GOT3 (cell line): Measurements from ENCODE around the gene RGL1.

Experiments used
- DNase-seq: peaks from one replicate; lab custom pipeline; 2025; ENCODE audit warnings: mixed read lengths; lab: John Stamatoyannopoulos, UW

Gene RGL1

DNA sequence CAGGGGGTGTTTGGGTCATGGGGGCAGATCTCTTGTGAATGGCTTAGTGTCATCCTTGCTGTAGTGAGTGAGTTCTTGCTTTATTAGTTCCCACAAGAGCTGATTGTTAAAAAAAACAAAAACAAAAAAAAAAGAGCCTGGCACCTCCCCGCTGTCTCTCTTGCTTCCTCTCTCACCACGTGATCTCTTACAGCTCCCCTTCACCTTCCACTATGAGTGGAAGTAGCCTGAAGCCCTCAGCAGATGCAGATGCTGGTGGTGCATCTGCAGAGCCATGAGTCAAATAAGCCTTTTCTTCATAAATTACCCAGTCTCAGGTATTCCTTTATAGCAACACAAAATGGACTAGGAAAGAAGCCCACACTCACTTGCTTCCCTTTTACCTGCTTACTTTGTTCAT lies 17.2 kb upstream of the RGL1 start:
- DNase-seq: no peak

DNA sequence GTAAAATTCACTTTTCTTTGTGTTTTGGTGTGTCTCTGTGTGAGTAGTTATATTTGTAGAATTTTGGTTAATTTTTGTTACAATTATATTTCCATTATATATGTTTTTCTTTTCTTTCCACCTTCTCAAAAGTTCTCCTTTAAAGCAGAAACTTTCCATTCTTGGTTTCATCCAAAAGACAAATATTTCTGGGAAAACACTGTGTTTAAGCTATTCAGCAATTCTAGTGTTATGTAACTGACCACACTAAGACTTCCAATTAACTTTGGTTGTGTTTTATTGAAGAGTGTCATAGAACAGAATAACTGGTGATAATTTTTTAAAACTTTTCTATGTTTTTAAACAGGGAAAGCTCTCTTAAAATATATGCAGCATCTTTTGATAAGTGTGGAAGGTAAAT lies 13.6 kb upstream of the RGL1 start:
- DNase-seq: no peak

DNA sequence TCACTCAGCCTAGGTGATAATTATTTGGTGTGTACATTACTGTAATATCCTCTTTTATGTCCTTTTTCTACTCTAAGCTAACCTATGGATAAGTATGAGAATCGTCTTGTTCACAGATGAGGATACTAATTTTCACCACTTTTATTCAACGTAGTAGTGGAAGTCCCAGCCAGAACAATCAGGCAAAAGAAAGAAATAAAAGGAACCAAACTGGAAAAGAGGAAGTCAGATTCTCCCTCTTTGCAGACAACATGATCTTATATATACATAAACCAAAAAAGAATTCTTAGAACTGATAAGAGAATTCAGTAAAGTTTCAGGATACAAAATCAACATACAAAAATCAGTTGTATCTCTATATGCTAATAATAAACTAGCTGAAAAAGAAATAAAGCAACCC lies 12.6 kb upstream of the RGL1 start:
- no peak for DNase-seq

DNA sequence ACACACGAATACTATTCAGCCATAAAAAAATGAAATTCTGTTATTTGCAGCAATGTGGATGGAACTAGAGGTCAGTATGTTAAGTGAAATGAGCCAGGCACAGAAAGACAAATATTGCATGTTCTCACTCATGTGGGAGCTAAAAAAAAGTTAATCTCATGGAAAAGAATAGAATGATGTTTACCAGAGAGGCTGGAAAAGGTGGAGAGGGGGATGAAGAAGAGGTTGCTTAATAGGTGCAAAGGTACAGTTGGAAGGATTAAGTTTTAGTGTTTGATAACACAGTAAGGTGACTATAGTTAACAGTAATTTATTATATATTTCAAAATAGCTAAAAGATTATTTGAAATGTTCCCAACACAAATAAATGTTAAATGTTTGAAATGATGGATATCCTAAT lies 10.8 kb upstream of the RGL1 start:
- DNase-seq: no peak

DNA sequence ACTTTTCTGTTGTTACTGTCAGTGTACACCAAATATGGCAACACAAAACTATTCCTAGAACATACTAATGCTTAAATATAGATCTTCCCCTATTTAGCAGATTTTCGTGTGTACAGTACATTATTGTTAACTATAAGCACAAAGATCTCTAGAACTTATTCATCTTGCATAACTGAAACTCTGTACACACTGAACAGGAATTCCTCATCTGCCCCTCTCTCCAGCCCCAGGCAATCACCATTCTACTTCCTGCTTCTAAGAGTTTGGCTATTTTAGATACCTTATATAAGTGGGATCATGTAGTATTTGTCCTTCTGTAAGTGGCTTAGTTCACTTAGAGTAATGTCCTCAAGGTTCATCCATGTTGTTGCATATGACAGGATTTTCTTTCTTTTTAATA lies 4.5 kb upstream of the RGL1 start:
- DNase-seq: no peak

DNA sequence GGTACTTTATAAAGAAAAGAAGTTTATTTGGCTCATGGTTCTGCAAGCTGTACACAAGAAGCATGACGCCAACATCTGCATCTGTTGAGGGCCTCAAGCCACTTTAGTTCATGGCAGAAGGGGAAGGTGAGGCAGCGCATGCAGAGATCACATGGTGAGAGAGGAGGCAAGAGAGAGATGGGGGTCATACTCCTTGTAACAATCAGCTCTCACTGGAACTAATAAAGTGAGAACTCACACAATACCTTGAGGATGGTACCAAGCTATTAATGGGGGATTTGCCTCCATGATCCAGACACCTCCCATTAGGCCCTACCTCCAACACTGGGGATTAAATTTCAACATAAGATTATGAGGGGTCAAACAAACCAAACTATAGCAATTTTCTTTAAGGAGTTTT lies 3.3 kb upstream of the RGL1 start:
- no peak for DNase-seq

DNA sequence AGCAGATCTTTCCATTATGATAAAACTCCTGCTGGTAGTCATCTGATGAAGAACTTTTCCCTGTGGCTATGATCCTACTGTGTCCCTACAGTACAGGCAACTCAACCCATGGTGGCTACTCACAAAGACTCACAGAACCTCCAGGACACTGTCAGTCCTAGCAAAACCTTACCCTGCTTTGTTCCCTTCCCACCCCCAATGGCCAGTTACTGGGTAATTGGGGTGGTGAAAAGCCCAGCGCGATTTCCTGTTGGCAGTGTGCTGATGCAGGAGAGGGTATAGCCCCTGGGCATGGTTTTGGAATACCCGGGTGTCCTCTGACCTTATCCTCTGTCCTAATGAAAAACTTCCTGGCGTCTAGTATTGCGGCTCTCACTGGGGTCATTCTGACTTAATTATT lies 533 bp upstream of the RGL1 start:
- DNase-seq: no peak

DNA sequence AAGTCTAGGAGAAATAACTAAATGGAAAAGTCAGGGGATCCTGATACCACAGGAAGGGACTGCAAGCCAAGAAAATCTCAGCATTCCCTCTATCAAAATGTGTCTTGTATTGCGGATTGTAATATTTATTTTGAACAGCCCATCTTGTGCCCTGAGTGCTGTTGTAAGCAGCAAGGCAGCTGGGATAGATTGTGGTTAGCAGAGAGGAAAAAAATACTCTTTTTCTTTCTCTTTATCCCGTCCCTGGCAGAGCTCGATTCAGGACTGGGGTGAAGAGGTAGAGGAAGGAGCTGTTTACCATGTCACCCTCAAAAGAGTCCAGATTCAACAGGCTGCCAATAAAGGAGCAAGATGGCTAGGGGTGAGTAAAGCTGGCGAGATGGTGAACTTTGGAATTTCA lies 1.2 kb downstream of the RGL1 start:
- DNase-seq: no peak

DNA sequence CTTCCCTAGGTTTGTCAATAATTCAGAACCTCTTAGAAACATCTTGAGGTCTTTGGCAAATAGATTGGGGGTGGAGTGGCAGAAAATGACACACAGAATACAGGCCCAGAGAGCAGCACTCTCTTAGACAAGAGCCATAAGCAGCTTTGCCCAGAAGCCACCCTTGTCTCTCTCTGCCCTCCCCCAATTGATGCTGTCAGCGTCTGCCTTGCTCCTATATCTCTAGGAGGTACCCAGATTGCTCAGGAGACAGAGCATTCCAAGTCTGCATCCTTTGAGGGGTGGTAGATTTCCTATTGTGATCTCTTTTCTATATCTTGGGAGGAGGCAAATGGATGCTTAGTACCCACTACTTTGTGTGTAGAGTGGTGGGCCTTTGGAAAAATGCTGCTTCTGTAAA lies 1.8 kb downstream of the RGL1 start:
- no peak for DNase-seq

DNA sequence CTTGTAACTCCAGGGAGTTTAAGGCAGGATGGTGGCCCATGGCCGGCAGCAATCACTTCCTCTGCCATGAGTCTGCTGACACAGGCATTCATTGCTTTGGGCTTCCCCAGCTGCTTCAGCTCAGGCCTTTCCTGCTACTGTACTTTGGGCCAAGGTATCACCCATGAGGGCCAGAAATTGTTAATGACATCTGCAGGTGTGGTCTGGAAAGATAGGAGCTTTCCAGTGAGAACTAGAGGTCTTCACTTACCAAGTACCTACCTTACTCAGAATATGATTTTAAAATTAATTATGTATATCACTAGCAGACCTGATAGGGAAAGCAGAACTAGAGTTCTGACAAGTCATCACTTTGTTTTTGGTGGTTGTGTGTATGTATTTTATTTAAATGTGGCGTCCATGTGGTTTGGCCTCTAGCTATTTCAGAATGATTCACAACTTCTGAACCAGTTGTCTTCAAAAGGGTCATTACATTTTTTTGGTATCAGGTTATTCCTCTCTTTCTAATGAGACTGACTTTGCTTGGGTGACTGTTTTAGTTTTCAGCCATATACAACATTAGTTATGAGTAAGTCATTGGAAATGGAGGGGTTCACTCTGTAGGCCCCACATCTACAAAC lies 2.7 kb downstream of the RGL1 start:
- DNase-seq: no peak

DNA sequence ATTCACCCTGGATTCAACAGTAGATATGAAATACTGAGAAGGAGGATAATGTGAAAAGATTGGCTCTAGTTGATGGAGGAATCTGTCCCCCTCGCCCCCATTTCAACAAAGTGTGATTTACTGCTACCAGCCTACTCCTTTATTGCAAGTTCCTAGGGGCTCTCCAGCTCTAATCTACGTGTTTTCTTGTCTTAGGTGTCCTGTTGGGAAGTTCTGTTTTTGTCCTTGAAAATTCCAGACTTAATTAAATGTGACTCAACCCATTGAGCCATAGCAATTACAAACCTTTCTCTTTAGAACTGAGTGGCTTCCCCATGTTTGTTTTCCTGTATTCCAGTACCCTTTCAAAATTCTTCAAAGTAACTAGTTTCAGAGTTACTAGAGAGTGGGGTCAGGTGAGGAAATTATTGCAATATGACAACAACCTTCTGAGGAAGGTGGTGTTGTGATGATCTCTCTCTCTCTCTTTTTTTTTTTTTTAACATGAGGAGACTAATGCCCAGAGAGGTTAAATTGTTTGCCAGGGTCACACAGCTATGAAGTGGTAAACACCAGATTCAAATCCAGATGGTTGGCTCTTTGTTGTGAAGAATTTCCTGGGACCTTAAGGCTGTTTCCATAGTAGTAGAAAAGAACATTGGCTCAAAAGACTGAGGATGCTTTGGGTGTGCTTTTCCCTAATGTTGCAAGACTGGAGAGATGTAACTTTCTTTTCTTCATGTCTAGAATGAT lies 3.5 kb downstream of the RGL1 start:
- no peak for DNase-seq

DNA sequence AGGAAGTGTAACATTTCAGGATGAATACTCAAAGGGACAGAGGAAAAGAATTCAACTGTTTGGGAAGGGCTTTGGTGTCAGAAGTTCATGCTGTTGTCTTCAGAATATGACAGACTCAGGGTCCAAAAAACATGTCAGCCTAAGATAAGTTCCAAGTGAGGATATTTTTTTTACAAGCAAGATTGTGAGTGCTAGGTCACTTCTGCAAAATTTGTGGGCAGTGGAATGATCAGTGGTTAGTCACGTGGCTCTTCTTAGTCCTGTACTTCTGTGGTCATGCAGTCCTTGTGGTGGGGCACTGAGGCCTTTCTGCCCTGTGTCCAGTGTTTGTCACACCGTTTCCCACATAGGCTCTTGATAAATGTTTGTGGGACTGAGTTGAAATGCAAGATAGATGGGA lies 5.2 kb downstream of the RGL1 start:
- no peak for DNase-seq

DNA sequence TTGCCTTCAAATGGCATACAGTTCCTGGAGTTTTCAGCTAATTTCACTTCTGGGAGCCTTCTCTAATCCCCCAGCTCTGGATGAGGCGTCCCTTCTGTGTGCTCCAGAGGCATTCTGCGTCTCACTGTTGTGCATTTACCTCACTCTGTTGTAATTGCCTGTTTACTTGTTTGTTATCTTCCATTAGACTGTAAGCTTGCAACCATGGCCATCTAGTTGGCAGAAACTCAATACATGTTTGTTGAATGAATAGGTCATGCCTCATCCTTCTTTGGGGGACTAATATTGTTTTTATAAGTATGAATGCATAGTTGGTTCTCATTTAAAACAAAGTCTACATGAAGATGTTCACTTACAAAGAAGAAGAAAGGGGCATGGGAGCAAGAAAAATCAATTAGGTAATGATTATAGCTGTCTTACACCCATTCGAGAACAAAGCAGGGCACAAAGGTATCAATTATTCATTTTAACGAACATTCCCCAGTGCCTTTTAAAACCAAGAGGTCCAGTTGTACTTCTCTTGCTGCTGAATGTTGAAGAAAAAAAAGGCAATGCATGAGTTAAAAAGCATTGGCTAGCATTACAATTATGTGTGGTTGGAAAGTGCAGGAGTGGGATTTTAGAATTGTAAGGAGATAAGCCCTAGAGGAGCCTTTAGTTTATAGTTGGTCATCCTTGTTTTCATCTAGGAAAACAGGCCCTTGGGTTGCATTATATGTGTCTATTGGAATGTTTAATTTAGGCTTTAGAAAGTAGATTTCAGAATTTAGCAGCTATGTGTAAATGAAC lies 6.0 kb downstream of the RGL1 start:
- DNase-seq: no peak

DNA sequence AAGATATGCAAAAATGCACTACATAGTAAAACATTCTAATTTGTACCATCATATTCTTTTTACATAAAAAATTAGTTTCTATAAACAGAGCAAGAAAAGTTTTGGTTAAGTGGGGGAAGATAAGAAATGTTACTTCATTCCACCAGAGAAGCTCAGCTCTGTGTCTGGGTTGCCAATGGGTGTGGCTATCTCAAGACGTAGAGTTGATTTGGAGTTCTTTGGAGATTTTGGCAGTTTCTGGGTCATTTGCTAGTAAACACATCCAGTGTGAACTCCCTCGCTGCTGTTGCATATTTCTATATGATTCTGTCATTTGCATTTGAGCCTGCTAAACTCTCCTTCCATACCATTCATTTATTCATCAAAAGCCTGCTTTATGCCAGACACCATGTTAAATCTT lies 7.2 kb downstream of the RGL1 start:
- no peak for DNase-seq

DNA sequence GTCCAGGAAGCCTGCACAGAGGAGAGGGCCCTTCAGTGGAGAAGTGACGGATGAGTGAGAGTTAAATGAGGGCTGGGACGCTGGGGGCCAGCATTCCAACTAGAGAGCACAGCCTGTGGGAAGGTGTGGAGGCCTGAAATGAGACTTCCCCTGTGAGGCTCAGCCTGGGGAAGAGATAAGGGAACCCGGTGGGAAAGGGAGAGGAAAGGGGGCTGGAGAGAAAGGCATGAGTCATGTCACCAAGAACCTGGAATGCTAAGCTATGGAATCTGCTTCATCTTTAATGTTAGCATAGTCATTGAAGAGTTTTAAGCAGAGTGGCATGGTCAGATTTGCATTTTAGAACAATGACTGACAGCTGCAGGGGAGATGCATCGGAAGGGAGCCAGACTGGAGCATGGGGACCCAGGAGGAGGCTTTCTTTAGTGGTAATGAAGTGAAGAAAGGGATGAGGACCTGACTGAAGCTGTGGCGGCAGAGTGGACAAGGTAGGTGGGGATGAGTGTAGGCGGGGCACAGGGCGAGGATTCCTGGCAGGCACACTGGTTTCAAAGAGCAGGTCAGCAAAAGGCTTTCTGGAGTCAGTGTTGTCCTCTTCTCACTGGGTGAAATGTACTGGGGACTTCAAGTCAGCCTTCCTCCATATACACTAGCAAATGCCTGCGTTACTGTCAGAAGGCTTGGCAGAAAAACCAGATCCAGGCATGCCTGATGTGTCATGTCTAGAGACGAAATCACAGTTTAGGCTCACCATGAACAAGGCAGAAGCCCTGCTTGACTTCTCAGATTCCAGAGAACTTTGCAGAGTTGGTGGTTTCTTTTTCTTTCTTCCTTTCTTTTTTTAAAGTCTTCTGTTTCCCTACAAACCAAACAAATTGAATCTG lies 8.0 kb downstream of the RGL1 start:
- DNase-seq: no peak

DNA sequence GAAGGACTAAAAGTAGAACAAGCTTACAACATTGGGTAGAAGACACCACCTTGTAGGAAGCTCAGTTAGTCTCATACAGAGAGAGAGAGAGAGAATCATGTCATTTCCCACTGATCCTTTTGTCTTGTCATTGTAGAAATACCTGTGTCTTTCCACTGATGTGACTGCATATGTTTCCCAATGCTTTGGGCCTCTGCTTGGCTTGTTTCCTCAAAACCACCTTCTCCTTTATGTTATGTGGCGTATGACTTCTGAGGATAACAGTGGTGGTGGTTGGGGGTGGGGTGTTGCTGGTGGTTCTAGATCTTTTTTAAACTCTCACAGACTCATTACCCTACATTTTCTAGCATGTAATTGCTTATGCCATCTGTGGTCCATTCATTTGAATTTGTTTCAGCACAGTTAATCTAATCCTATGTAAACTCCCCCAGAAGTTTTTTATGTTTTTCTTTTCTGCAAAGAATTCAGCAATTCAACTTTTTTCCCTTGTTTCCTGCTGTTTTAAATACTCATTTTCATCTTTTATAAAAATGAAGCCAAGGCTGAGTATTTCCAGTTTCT lies 9.3 kb downstream of the RGL1 start:
- no peak for DNase-seq

DNA sequence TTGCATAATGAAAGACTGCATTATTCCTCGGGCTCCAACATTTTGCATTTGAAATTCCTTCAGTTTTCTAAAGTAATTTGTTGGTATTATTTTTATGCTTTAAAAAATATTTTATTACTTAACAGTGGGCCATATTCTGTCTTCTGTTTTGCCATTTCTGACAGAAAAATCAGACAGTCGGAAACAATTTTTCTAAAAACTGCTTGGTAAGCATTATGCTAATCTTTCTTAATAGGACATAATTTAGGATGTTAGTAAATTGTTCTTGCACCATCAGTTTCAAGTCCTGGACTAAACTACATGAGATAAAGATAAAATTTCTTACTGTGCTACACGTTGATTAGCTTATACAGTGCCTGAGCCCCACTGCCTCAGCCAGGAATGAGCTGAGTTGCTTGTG lies 11.2 kb downstream of the RGL1 start:
- DNase-seq: no peak

DNA sequence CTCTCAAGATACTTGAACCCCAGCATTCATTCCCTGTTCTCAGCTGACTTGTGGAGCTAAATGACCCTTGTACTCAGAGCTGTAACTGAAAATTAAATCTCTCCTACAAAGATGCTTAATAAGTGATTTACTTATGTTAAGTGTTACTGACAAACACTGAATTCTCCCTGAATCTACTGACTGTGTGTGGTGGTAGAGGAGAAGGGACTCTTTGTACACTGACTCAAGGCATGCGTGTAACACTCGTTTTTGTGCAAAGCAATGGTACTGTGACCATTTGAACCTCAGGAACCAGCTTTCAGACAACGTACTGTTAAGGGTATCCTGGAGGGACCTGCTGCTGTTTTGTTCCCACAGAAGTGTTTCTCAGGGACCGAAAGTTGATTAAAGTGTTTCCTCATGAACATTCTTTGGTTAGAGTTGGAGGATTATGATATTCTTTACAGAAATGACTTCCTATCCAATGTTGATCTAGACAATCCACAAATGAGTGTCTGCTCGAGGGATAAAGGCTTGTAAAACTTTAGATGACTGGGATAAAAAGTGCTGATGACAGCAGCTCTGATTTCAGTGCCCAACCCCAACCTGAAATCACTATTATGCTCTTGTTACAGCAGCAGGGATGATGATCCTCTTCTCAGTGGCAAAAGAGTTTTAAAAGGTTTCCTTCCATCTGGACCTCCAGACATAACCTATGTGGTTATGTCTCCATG lies 12.8 kb downstream of the RGL1 start:
- no peak for DNase-seq

DNA sequence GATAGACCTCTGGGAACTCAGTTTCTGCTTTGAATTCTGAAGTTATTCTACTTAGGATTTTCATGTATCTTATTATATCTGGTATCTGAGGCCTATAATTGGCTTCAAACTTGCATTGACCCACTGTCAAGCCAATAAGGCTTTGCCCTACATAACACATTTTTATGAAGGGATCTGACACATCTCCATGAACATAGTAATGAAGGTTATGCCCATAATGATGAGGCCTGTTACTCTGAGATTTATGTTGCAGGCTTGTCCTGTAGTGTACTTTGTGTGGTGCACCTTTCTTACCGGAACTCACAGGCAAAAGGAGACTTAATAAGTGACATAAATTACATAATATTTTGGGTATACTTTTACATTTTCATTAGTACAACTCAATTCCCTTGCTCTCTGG lies 14.1 kb downstream of the RGL1 start:
- DNase-seq: no peak

DNA sequence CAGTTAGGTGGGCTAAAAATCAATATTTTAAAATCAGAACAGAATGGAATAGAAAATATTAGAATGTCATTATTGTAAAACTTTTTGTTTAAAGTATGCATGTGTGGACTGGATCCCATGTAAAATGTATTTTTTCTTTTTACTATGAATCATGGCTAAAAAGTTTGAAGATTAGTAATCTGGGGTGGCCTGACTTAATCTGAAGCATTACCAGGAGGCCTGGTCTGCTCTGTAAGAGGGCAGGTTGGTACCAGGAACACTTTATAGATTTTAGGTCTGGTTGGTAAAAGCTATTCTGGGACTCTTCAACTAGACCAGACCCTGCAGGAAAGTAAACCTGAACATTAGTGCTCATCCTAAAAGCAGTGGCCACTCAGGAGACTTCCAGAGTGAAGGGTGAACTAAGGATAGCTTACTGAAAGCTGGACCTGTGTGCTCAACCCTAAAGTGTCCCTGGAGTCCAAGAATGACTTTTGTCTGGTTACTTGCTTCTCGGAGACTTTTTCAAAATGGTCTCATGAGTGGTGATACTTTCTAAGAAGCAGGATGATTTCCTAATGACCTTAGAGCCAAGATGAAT lies 16.5 kb downstream of the RGL1 start:
- DNase-seq: no peak
